ENCODE data around the gene MAPK10.

GRCh38 chr4:86334020-86334750 lies 25.7 kb downstream of the MAPK10 start:
- TF ChIP-seq, protein P1, sequence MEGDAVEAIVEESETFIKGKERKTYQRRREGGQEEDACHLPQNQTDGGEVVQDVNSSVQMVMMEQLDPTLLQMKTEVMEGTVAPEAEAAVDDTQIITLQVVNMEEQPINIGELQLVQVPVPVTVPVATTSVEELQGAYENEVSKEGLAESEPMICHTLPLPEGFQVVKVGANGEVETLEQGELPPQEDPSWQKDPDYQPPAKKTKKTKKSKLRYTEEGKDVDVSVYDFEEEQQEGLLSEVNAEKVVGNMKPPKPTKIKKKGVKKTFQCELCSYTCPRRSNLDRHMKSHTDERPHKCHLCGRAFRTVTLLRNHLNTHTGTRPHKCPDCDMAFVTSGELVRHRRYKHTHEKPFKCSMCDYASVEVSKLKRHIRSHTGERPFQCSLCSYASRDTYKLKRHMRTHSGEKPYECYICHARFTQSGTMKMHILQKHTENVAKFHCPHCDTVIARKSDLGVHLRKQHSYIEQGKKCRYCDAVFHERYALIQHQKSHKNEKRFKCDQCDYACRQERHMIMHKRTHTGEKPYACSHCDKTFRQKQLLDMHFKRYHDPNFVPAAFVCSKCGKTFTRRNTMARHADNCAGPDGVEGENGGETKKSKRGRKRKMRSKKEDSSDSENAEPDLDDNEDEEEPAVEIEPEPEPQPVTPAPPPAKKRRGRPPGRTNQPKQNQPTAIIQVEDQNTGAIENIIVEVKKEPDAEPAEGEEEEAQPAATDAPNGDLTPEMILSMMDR (IDR thresholded peaks at IDR 0.05; ENCODE audit: extremely low read depth in 1 of 2, insufficient read depth in 1 of 2, low read depth in 1 of 2, low read length in 2 of 2): no peak
- no peak for TF ChIP-seq POLR2A (IDR thresholded peaks at IDR 0.05; ENCODE audit: low read depth, low read length)
- no peak for TF ChIP-seq GATA2 (IDR thresholded peaks at IDR 0.05; ENCODE audit: insufficient read depth, insufficient read length, low read depth, low read length)
- TF ChIP-seq, protein P2, sequence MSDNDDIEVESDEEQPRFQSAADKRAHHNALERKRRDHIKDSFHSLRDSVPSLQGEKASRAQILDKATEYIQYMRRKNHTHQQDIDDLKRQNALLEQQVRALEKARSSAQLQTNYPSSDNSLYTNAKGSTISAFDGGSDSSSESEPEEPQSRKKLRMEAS (IDR thresholded peaks at IDR 0.05; ENCODE audit: insufficient read depth, insufficient read length): no peak

All from endothelial cell of umbilical vein (primary cell).